Measurements from ENCODE around the gene ELOB. TPM values are rescaled to one million over a fixed set of nuclear protein-coding genes. Genes with fewer than 3 reads are reported as not detected.

The ELOB gene
- total RNA-seq, 1 experiment from 2014 or later = 319 TPM

GRCh38 chr16:2813771-2814221, 36.7 kb upstream of the ELOB start:
- Histone ChIP-seq H4K91ac (ENCODE audit: insufficient read length, low read depth, low read length) (no peak overlapping the region), H2BK120ac (ENCODE audit: low read depth, low read length, poor library complexity, severe bottlenecking) (no peak overlapping the region), H4K20me1 (ENCODE audit: control insufficient read depth, insufficient read depth, insufficient read length) (no peaks in the 10 kb centered on the region), H2AK5ac (ENCODE audit: insufficient read length, low read length) (no peak overlapping the region), H3K27ac (ENCODE audit: insufficient read length, low read depth, low read length) (no peak overlapping the region), H3K79me2 (ENCODE audit: insufficient read depth, low read length) (no peaks in the 10 kb centered on the region), H2BK12ac (ENCODE audit: insufficient read length, low read depth, low read length) (no peak overlapping the region), H4K5ac (ENCODE audit: insufficient read length, low read depth, low read length) (no peak overlapping the region), H3K9ac (ENCODE audit: extremely low read depth, insufficient read length, low read length) (no peak overlapping the region), H3K14ac (ENCODE audit: insufficient read depth, low read length) (no peak overlapping the region), H3K4me1 (ENCODE audit: insufficient read depth, low read length) (no peaks in the 10 kb centered on the region), H2BK15ac (ENCODE audit: low read depth, low read length) (no peak overlapping the region), H4K8ac (replicated peaks; ENCODE audit: insufficient read length, low read depth, low read length) (no peak overlapping the region), H2BK20ac (ENCODE audit: low read depth, low read length, poor library complexity, severe bottlenecking) (no peak overlapping the region), H2AFZ (ENCODE audit: low read length) (no peak overlapping the region), H3K23ac (ENCODE audit: insufficient read length, low read depth, low read length) (no peak overlapping the region), H3K27me3 (ENCODE audit: insufficient read depth, low read length) (no peaks in the 10 kb centered on the region), H2BK5ac (ENCODE audit: insufficient read length, low read length) (no peak overlapping the region), H3K9me3 (ENCODE audit: control insufficient read depth, low read depth, low read length) (no peaks in the 10 kb centered on the region), H3K4ac (ENCODE audit: low read depth, low read length) (no peak overlapping the region), H3T11ph (ENCODE audit: low read length) (no peak overlapping the region), H3K4me2 (ENCODE audit: insufficient read depth, insufficient read length, low read length) (no peak overlapping the region), H3K79me1 (ENCODE audit: insufficient read depth, low read depth, low read length, poor library complexity, severe bottlenecking) (no peaks in the 10 kb centered on the region), H3K56ac (ENCODE audit: insufficient read length, low read depth, low read length) (no peak overlapping the region), H3K18ac (ENCODE audit: insufficient read length, low read depth, low read length) (no peak overlapping the region), H3K23me2 (ENCODE audit: insufficient read length, low read depth, low read length, poor library complexity, severe bottlenecking) (no peaks in the 10 kb centered on the region)
- Mint-ChIP-seq H3K27me3 (ENCODE audit: low read depth) (peaks cover 17% of the 10 kb centered on the region), H3K9me3 (peaks cover 0 to 2% of the 10 kb centered on the region in 2 experiments; a peak in 1 of 5 replicates), H3K36me3 (ENCODE audit: insufficient read depth in 1 of 3, low read depth in 3 of 3) (no peaks in the 10 kb centered on the region), H3K4me3 (no peak overlapping the region), H3K27ac (no peak overlapping the region), H3K4me1 (peaks cover 7% of the 10 kb centered on the region in 2 experiments; a peak in 3 of 4 replicates)
- no peak for TF ChIP-seq CTCF (conservative IDR thresholded peaks at IDR 0.05)
- no peak for DNase-seq
- WGBS (ENCODE audit: extremely low coverage, insufficient read length, low lambda C conversion rate) = no CpG with 5 or more reads among the region's 7 CpGs
